Ammon's horn (tissue), 1 donor: ENCODE results near the gene COA7.

Source experiments
- DNase-seq: peaks from one replicate; pipeline ENCODE4 v3.0.0-alpha.2; 2016; ENCODE audit warnings: low spot score

The COA7 gene

GRCh38 chr1:52635321-52636089 is 62.6 kb downstream of the COA7 start:
- no peak for DNase-seq
